ENCODE data around the gene SEMA3A.
"Not testable (repeated sequence)": the region's sequence is repeated elsewhere in the genome, so short reads cannot be mapped to it uniquely, and the experiment has no call there.

SEMA3A gene

DNA sequence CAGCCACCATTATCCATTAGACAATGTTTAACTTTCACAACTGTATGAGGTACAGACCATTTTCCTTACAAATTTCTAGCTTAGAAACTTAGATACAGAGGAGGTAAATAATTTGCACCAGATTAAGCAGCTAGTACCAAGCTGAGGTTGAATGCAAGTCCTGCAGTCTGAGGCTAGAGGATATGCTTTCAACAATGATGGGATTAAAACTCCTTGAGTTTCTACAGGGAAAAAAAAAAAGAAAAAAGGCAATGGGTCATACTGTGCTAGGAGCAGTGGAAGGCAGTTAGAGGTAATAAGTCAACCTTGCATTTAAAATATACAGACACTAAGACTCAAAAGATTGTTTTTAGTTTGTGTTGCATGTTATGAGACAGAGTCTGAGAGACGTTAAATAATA is 86.5 kb downstream of the SEMA3A start:
- DNase-seq: no peak

DNA sequence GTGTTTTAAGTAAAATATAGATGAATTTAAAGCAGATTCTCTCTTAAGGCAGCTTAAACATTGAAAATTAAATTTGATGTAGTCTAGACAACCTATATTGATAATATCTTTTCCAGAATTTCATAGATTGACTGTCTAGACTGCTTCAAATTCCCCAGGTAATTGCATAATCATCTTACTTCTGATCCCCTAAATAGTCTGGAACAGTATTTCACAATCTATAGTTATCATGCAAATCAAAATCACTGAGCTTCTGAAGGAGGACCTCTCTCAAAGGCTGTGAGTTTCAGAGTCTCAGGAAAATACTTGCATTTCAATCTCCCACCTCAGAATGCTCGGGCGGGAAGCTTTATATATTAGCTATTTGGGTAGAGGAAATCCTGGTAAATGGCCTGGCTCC is 87.3 kb downstream of the SEMA3A start:
- DNase-seq: no peak

DNA sequence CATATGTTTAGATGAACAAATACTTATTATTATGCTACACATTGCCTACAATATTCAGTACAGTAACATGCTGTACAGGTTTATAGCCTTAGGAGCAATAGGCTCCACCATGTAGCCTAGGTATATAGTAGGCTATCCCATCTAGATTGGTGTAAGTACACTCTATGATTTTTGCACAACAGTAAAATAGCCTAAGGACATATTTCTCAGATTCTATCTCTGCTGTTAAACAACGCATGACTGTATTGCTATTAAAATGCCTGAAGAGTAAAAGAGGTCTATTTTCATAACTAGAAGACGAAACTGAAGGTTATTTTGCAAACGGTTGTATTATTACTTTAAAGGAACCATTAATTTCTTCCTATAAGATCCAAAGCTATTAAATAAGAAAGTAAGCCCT is 88.3 kb downstream of the SEMA3A start:
- DNase-seq: no peak

DNA sequence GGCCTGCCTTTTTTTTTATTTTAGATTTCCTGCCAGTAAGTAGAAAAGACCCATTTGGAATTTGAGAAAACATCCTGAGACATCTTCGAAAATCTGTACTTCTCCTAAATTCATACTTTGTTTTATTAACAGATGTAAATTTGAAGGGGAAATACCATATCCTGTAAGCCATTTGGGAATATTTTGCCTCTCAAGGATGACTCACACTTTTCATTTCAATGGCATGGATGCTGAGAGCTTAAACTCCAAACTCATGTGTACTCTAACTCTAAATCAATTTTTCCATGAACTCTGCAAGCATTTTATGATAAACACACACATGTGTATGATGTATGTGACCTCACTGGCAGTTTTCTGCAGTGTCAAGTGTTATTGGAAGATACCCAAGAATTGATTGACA is 89.0 kb downstream of the SEMA3A start:
- DNase-seq: no peak

- no peak for DNase-seq
Observed at GRCh38 chr7:84104826-84105225, 89.8 kb downstream of the SEMA3A start.

- DNase-seq: no peak
Observed at GRCh38 chr7:84102213-84102612, 92.4 kb downstream of the SEMA3A start.

DNA sequence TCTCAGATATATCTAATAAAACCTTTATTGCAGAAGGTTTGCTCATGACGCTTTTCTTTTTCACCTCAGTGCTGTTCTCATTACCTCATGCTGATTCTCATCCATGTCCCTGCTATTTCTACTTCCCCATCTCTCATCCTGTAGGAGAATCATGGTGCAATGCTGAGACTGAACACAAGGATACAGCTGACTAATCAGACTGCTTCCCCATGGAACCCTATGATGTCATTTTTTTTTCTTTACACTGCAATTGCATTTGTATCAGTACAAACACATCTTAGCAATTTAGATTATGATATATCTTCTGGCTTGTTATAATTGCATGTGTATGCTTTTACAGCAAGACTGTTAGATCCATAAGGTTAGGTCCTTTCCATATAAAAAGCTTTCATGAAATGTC is 93.7 kb downstream of the SEMA3A start:
- no peak for DNase-seq

- no peak for DNase-seq
Observed at GRCh38 chr7:84095971-84096370, 98.6 kb downstream of the SEMA3A start.

DNA sequence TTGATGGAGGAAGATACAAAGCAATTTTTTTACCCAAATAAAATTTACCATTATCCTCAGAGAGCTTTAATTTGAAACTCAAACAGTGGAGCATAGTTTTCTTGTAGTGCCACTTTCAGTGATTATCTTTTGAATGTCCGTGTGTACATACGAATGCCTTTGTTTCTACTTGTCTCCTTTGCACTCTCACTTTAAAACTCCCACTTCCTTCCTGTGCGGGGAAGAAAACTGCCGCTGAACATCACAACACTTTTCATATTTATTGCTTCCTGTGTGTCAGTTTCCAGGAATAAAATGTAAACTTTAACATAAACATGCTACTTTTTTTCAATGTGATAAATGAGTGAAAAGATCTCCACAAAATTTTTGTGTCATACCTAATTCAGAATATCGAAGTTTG is 102.4 kb downstream of the SEMA3A start:
- no peak for DNase-seq

DNA sequence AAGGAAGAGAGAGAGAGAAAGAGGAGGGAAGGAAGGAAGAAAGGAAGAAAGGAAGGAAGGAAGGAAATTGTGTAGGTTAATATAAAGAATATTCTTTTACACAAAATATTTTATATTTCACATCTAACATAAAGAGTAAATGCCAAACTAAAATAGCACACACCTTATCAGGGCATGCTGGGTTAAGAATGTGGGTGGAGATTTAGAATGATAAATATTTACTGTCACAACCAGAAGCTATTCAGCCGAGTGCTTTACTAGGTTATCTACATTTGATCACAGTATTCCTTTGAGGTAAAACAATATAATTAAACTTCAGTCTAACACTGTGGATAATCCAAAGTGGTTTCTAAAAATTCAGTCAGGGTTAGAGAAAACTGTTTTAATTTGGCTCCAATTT is 103.3 kb downstream of the SEMA3A start:
- no peak for DNase-seq

DNA sequence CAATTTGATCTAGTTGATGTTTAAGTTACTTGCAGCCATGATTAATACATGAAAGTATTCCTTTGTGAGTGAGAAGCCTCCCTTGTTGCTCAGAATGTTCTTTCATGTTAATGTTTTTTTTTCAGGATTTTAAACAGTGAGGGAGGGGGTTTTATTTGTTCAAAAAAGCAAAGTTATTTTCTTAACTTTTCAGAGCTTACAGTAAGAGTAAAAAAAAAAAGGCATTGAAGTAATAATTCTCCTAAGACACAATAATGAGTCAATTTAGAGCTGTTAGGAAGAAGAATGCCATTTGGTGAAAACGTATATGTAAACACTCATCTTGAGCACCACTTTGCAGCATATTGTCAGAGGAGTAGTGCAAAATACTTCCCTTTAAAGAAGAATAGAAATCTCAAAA is 105.8 kb downstream of the SEMA3A start:
- no peak for DNase-seq

DNA sequence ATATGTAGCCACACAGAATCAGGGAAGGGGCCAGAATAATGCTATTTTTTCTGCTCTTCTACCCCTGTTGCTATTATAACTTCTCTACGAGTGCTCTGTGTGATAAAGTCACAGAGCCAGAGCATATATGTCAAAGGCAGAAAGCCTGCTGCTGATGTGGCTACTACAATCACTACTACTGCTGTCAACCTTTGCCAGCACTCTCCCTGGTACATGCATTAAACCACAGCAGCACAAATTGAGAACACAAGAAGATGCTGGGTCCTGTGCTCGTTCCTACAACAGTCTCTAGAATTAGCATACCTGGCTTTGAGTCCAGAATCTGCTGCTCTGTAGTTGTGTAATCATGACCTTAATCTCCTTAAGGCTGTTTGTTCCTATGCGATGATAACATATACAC is 108.6 kb downstream of the SEMA3A start:
- DNase-seq: no peak

- no peak for DNase-seq
Observed at GRCh38 chr7:84085147-84085546, 109.4 kb downstream of the SEMA3A start.

DNA sequence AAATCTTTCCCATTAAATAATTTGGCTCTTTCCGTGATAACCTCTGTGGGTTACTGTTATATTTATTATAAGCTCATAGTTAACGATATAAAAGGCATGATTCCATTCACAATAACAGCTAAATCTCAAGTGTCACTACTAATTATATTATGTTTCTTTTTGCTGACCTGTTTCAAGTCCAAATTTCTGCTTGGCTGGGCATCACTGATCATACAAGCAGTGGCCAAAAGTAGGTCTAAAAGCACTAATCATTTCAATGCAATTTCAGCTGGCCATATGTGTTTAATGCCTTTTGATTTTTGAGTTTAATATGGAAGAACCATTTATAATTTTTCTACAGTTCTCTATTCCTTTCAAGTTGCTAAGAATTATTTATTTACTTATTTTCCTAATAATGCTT is 110.7 kb downstream of the SEMA3A start:
- no peak for DNase-seq

DNA sequence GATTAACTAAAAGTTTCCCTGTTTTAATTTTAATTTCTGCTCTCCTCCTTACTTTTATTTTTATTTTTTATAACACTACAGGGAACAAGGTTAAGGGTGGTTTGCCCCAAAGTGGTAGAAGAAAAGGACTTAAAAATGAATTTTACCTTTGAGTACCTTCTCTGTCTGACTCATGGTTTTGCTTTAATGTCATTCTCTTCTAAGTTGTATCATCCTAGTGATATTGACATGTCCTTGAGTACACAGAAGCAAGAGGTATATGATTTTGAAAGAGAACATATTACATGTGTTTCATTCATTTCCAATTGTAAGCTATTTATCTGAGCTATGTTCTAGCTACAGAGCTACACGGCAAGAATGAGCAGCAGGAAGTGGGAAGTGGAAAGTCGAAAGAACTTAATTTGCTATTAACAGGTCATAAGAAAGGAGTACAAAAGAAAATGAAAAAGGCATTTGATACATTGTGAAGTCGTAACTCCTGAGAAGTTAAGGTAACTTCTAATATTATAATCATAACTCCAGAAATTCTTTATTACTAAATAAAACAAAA is 112.5 kb downstream of the SEMA3A start:
- no peak for DNase-seq

- no peak for DNase-seq
Observed at GRCh38 chr7:84077336-84077735, 117.3 kb downstream of the SEMA3A start.

- no peak for DNase-seq
Observed at GRCh38 chr7:84076219-84076618, 118.4 kb downstream of the SEMA3A start.

GRCh38 chr7:84073186-84073875 is 121.3 kb downstream of the SEMA3A start:
- DNase-seq: no peak

DNA sequence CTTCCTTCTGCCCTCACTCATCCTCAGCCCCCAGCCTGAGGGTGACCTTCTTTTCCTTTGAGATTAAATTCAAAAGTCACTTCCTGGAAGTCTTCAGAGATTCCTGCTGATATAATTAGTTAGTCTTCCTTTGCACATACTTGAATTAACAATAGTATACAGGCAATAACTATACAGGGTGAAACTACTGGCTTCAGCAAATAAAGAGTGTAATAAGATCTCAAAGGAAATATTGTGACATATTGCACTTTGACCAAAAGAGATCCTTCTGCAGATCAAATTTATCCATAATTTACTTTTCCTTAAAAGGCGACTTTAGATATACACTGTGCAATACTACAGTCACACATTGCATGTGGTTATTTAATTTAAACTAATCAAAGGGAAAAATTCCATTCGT is 123.8 kb downstream of the SEMA3A start:
- DNase-seq: no peak

GRCh38 chr7:84069999-84070500 is 124.5 kb downstream of the SEMA3A start:
- DNase-seq: no peak

DNA sequence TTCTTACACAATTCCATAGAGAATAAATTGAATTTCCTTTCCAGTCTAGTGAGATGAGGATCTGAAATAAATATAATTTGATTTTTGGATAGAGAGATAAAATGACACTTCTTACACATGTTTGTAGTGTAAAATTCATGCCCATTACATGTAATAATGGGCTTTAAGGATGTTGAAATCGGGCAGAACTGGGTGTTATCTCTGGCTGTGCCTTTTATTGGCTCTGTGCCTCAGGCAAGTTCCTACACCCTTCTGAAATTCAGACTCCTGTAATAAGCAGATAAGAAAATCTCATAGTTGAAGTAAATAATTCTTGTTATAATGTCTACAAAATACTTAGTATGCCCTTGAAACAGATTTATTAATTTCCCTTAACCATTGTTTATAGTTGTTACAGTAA is 125.6 kb downstream of the SEMA3A start:
- DNase-seq: no peak

DNA sequence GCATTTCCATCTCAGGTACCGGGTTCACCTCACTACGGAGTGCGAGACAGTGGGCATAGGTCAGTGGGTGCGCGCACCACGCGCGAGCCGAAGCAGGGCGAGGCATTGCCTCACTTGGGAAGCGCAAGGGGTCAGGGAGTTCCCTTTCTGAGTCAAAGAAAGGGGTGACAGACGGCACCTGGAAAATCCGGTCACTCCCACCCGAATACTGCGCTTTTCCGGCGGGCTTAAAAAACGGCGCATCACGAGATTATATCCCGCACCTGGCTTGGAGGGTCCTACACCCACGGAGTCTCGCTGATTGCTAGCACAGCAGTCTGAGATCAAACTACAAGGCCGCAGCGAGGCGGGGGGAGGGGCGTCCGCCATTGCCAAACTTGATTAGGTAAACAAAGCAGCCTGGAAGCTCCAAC is 132.1 kb downstream of the SEMA3A start:
- not testable (repeated sequence) for DNase-seq

DNA sequence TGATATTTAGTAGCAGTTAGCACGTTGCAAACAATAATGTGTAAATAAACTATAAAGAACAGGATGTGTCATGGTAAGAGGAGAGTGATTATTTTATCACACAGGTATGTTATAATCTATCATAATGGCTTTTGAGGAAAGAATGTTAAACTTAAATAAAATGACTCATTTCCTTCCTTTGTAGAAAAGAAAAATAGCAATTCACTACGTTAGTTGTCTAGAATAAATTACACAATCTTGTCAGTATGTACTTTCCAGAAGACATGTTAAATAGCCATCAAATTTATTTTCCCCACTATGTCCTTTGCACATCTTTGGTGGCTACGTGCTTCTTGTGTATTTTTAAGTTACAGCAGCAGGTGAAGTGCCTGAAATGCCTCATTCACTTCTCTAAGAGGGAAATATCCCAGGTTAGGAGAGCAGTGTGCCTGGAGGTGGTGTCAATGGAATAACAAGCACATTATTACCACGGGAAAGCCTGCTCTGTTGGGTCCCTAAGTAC is 133.8 kb downstream of the SEMA3A start:
- no peak for DNase-seq

DNA sequence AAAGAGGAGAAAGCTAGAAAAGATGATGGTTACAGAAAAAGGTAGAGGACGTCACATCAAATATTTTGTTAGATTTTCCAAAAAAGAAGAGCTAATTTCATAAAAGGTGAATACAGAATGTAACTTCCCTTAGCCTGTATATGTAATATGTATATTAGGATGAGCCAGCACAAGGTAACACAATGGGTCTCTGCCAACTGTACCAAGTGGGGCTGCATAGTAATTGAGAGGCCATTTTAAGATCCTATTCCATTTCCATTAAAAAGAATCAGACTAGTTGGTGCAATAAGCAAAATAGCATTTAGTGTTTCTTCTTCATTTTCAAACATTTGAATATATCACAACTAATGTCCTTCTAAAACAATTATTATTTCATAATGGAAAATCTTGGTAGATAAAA is 134.6 kb downstream of the SEMA3A start:
- no peak for DNase-seq
